ENCODE measurements around the gene TRIOBP.

Gene TRIOBP

GRCh38 chr22:37804352-37804880 lies 107.6 kb downstream of the TRIOBP start:
- no peak for TF ChIP-seq POLR2AphosphoS5 (IDR thresholded peaks at IDR 0.05; ENCODE audit: low read depth, low read length)
- no peak for TF ChIP-seq SIN3A (IDR thresholded peaks at IDR 0.05; ENCODE audit: borderline replicate concordance, insufficient read depth, low read length)
- TF ChIP-seq REST (IDR thresholded peaks at IDR 0.05; ENCODE audit: insufficient read depth in 1 of 2, low read depth in 2 of 2, low read length in 2 of 2): no peak
- no peak for TF ChIP-seq TAF1 (IDR thresholded peaks at IDR 0.05; ENCODE audit: borderline replicate concordance, insufficient read depth, low read length)
- TF ChIP-seq FOXP2 (optimal IDR thresholded peaks at IDR 0.05; ENCODE audit: borderline replicate concordance, extremely low read depth, extremely low read length, insufficient read depth): no peak

GRCh38 chr22:37804881-37805809 lies 108.3 kb downstream of the TRIOBP start:
- TF ChIP-seq TAF1 (IDR thresholded peaks at IDR 0.05; ENCODE audit: borderline replicate concordance, insufficient read depth, low read length) (peak; percentile 76; the same call in 1 of the 2 replicates), FOXP2 (optimal IDR thresholded peaks at IDR 0.05; ENCODE audit: borderline replicate concordance, extremely low read depth, extremely low read length, insufficient read depth) (peak; percentile 88), SIN3A (IDR thresholded peaks at IDR 0.05; ENCODE audit: borderline replicate concordance, insufficient read depth, low read length) (no peak), POLR2AphosphoS5 (IDR thresholded peaks at IDR 0.05; ENCODE audit: low read depth, low read length) (peak; percentile 92)

- TF ChIP-seq REST (IDR thresholded peaks at IDR 0.05; ENCODE audit: insufficient read depth in 1 of 2, low read depth in 2 of 2, low read length in 2 of 2): no peak
- TF ChIP-seq SIN3A (IDR thresholded peaks at IDR 0.05; ENCODE audit: borderline replicate concordance, insufficient read depth, low read length): no peak
- no peak for TF ChIP-seq TAF1 (IDR thresholded peaks at IDR 0.05; ENCODE audit: borderline replicate concordance, insufficient read depth, low read length)
- no peak; the same call in 1 of the 2 replicates for TF ChIP-seq POLR2AphosphoS5 (IDR thresholded peaks at IDR 0.05; ENCODE audit: low read depth, low read length)
- no peak for TF ChIP-seq FOXP2 (optimal IDR thresholded peaks at IDR 0.05; ENCODE audit: borderline replicate concordance, extremely low read depth, extremely low read length, insufficient read depth)
These were observed 109.0 kb downstream of the TRIOBP start for GRCh38 chr22:37805810-37806277.

GRCh38 chr22:37806409-37807333 lies 109.8 kb downstream of the TRIOBP start:
- TF ChIP-seq SIN3A (IDR thresholded peaks at IDR 0.05; ENCODE audit: borderline replicate concordance, insufficient read depth, low read length) (no peak), POLR2AphosphoS5 (IDR thresholded peaks at IDR 0.05; ENCODE audit: low read depth, low read length) (no peak), REST (IDR thresholded peaks at IDR 0.05; ENCODE audit: insufficient read depth in 1 of 2, low read depth in 2 of 2, low read length in 2 of 2) (no peak)
